Measurements from ENCODE around the gene EIF5B. TPM values are rescaled to one million over a fixed set of nuclear protein-coding genes. Genes with fewer than 3 reads are reported as not detected.

EIF5B gene
- total RNA-seq, 4 donors from 2014 or later = 25.4 to 30.7 (median 29.0) TPM

GRCh38 chr2:99377879-99378278 is 40.7 kb downstream of the EIF5B start:
- intact Hi-C loops (cut with DNase I; ENCODE audit: low total_unique reads) = no loop called here
- 94 to 95% methylated on average over 1 of the region's 1 CpG for WGBS, 2 donors
- no peak overlapping the region for H3K4me3 ChIP-seq (ENCODE audit: low read depth, poor library complexity, severe bottlenecking)
- no peak for DNase-seq (ENCODE audit: low spot score in 2 of 2)
- TF ChIP-seq CTCF (IDR thresholded peaks at IDR 0.05) (no peak), POLR2A (IDR thresholded peaks at IDR 0.05) (no peak)

- 91 to 94% methylated on average over 3 of the region's 3 CpGs for WGBS, 2 donors
- intact Hi-C loops (cut with DNase I; ENCODE audit: low total_unique reads) = no loop called here
Measured at GRCh38 chr2:99380376-99381010, 43.3 kb downstream of the EIF5B start.

GRCh38 chr2:99382143-99382542 is 45.0 kb downstream of the EIF5B start:
- intact Hi-C loops (cut with DNase I; ENCODE audit: low total_unique reads) = no loop called here
- 90 to 94% methylated on average over 2 of the region's 2 CpGs for WGBS, 2 donors
- H3K4me3 ChIP-seq (ENCODE audit: low read depth, poor library complexity, severe bottlenecking) = no peak overlapping the region
- TF ChIP-seq CTCF (IDR thresholded peaks at IDR 0.05) = no peak
- TF ChIP-seq POLR2A (IDR thresholded peaks at IDR 0.05) = no peak
- DNase-seq (ENCODE audit: low spot score in 2 of 2) = no peak

More at GRCh38 chr2:99380376-99381010, 43.3 kb downstream of the EIF5B start:
- no peak overlapping the region for H3K4me3 ChIP-seq (ENCODE audit: low read depth, poor library complexity, severe bottlenecking)
- no peak for DNase-seq (ENCODE audit: low spot score in 2 of 2)
- no peak for TF ChIP-seq POLR2A (IDR thresholded peaks at IDR 0.05)

- no peak overlapping the region for H3K4me3 ChIP-seq (ENCODE audit: low read depth, poor library complexity, severe bottlenecking)
- intact Hi-C loops (cut with DNase I; ENCODE audit: low total_unique reads) = no loop called here
- DNase-seq (ENCODE audit: low spot score in 2 of 2) = no peak
- TF ChIP-seq POLR2A (IDR thresholded peaks at IDR 0.05) = no peak
- TF ChIP-seq CTCF (IDR thresholded peaks at IDR 0.05) = no peak
- 91 to 96% methylated on average over 2 of the region's 2 CpGs for WGBS, 2 donors
Measured at GRCh38 chr2:99386011-99386410, 48.8 kb downstream of the EIF5B start.

- TF ChIP-seq POLR2A (IDR thresholded peaks at IDR 0.05) = no peak
- no peak for TF ChIP-seq CTCF (IDR thresholded peaks at IDR 0.05)
- no peak overlapping the region for H3K4me3 ChIP-seq (ENCODE audit: low read depth, poor library complexity, severe bottlenecking)
- no peak for DNase-seq (ENCODE audit: low spot score in 2 of 2)
- intact Hi-C loops (cut with DNase I; ENCODE audit: low total_unique reads) = no loop called here
- whole genome bisulfite sequencing, 2 donors = 83 to 84% methylated on average over 2 of the region's 2 CpGs
Measured at GRCh38 chr2:99388892-99389291, 51.7 kb downstream of the EIF5B start.

GRCh38 chr2:99389371-99389770 is 52.2 kb downstream of the EIF5B start:
- no peak overlapping the region for H3K4me3 ChIP-seq (ENCODE audit: low read depth, poor library complexity, severe bottlenecking)
- intact Hi-C loops (cut with DNase I; ENCODE audit: low total_unique reads) = no loop called here
- WGBS, 2 donors = 47 to 96% methylated on average over 2 of the region's 2 CpGs

More at GRCh38 chr2:99389371-99389770, 52.2 kb downstream of the EIF5B start:
- TF ChIP-seq CTCF (IDR thresholded peaks at IDR 0.05) (no peak), POLR2A (IDR thresholded peaks at IDR 0.05) (no peak)
- DNase-seq (ENCODE audit: low spot score in 2 of 2) = no peak

All from lower leg skin (tissue), 4 donors.